Neuronal stem cell (in vitro differentiated cells): ENCODE results near the gene ADCY2.

Source experiments
- DNase-seq: peaks from one replicate; pipeline ENCODE4 v3.0.0-alpha.2; 2013; ENCODE audit warnings: low spot score
- H2AFZ ChIP-seq: one replicate; pipeline ENCODE4 v1.6.1; 2013; ENCODE audit warnings: mild to moderate bottlenecking, low read length, inconsistent platforms
- H2AK5ac ChIP-seq: 2 replicates; pipeline ENCODE4 v1.6.1; 2013; ENCODE audit warnings: low read depth, mild to moderate bottlenecking, inconsistent platforms, low read length, moderate library complexity, mixed read lengths
- H2BK120ac ChIP-seq: 2 replicates; pipeline ENCODE4 v1.6.1; 2013; ENCODE audit warnings: low read depth, mild to moderate bottlenecking, inconsistent platforms, low read length, moderate library complexity, mixed read lengths
- H2BK12ac ChIP-seq: one replicate; pipeline ENCODE4 v1.6.1; 2013; ENCODE audit warnings: low read length, inconsistent platforms
- H2BK15ac ChIP-seq: 2 replicates; pipeline ENCODE4 v1.6.1; 2013; ENCODE audit warnings: mild to moderate bottlenecking, low read length, inconsistent platforms, mixed read lengths
- H2BK5ac ChIP-seq: one replicate; pipeline ENCODE4 v1.6.1; 2013; ENCODE audit warnings: inconsistent platforms, mild to moderate bottlenecking, low read length, moderate library complexity
- H3K14ac ChIP-seq: one replicate; pipeline ENCODE4 v1.6.1; 2013; ENCODE audit warnings: low read length, inconsistent platforms
- H3K18ac ChIP-seq: 2 replicates; pipeline ENCODE4 v1.6.1; 2013; ENCODE audit warnings: low read length, inconsistent platforms
- H3K23ac ChIP-seq: 2 replicates; pipeline ENCODE4 v1.6.1; 2013; ENCODE audit warnings: low read depth, mild to moderate bottlenecking, mixed read lengths, low read length, inconsistent platforms; ENCODE audit not compliant: poor library complexity
- H3K27ac ChIP-seq: replicated peaks from 3 replicates; pipeline ENCODE4 v1.5.1; 2013; ENCODE audit warnings: low read length, inconsistent platforms
- H3K27me3 ChIP-seq, 3 experiments: 2 replicates each; pipeline ENCODE4 v1.6.1; 2013; ENCODE audit warnings: low read length in 3 of 3, mild to moderate bottlenecking in 2 of 3, inconsistent platforms in 1 of 3, low read depth in 1 of 3, mixed read lengths in 1 of 3, moderate library complexity in 1 of 3; ENCODE audit not compliant: control insufficient read depth in 3 of 3, insufficient read depth in 3 of 3
- H3K36me3 ChIP-seq, 2 donors: replicated peaks in 1 of 2; 2 replicates each; pipeline ENCODE4 v1.6.1; 2013; ENCODE audit warnings: low read length in 2 of 2; ENCODE audit not compliant: control insufficient read depth in 2 of 2, insufficient read depth in 2 of 2
- H3K4ac ChIP-seq: 2 replicates; pipeline ENCODE4 v1.6.1; 2013; ENCODE audit warnings: inconsistent platforms, mild to moderate bottlenecking, low read length, moderate library complexity
- H3K4me1 ChIP-seq, 2 donors: 1 replicate in 1 of 2; 2 replicates in 1 of 2; pipeline ENCODE4 v1.6.1; 2013; ENCODE audit warnings: low read length in 2 of 2, low read depth in 1 of 2; ENCODE audit not compliant: control insufficient read depth in 2 of 2, insufficient read depth in 1 of 2
- H3K4me2 ChIP-seq: one replicate; pipeline ENCODE4 v1.6.1; 2013; ENCODE audit warnings: mild to moderate bottlenecking, low read length, inconsistent platforms; ENCODE audit not compliant: insufficient read depth, poor library complexity, severe bottlenecking
- H3K4me3 ChIP-seq, 2 donors: 2 replicates each; pipeline ENCODE4 v1.5.1; 2013; ENCODE audit warnings: low read length in 2 of 2, mild to moderate bottlenecking in 2 of 2, inconsistent platforms in 1 of 2, moderate library complexity in 1 of 2
- H3K79me1 ChIP-seq: one replicate; pipeline ENCODE4 v1.6.1; 2013; ENCODE audit warnings: low read depth, mild to moderate bottlenecking, inconsistent platforms, low read length, moderate library complexity
- H3K9ac ChIP-seq: one replicate; pipeline ENCODE4 v1.6.1; 2013; ENCODE audit warnings: mild to moderate bottlenecking, low read depth, low read length, inconsistent platforms; ENCODE audit not compliant: poor library complexity
- H3K9me3 ChIP-seq, 2 donors: replicated peaks in 1 of 2; 2 replicates each; pipeline versions ENCODE3 to v1.6.1; 2013; ENCODE audit warnings: low read length in 2 of 2, mild to moderate bottlenecking in 2 of 2, inconsistent platforms in 1 of 2, low read depth in 1 of 2, mixed read lengths in 1 of 2, moderate library complexity in 1 of 2; ENCODE audit not compliant: control insufficient read depth in 2 of 2, insufficient read depth in 1 of 2
- H4K8ac ChIP-seq: one replicate; pipeline ENCODE4 v1.6.1; 2013; ENCODE audit warnings: low read depth, mild to moderate bottlenecking, inconsistent platforms, low read length, moderate library complexity
- H4K91ac ChIP-seq: one replicate; pipeline ENCODE4 v1.6.1; 2013; ENCODE audit warnings: low read length, low read depth, mild to moderate bottlenecking, inconsistent platforms; ENCODE audit not compliant: poor library complexity
- WGBS, 2 donors: extraction: QIAGEN DNeasy Blood & Tissue Kit; methylation state at CpG; one replicate each; pipeline ENCODE4 v1.1.7; 2013; ENCODE audit warnings: missing lambda C conversion rate in 2 of 2, mixed read lengths in 1 of 2; ENCODE audit not compliant: insufficient read length in 2 of 2, insufficient replicate concordance in 1 of 2; ENCODE audit errors: extremely low coverage in 2 of 2; 5-methylcytosine and 5-hydroxymethylcytosine counted together

The ADCY2 gene

GRCh38 chr5:7849681-7850394 lies 453.9 kb downstream of the ADCY2 start:
- H3K27ac ChIP-seq = peak overlapping the region; percentile 9
- H4K91ac ChIP-seq = no peak overlapping the region
- no CpG with 5 or more reads among the region's 44 CpGs for WGBS, 2 donors
- no peaks in the 10 kb centered on the region for H3K36me3 ChIP-seq
- H2AK5ac ChIP-seq = no peak overlapping the region
- peak overlapping the region; percentile 35 for H2BK15ac ChIP-seq
- peak overlapping the region; percentile 81 for H3K4me2 ChIP-seq
- peak overlapping the region; percentile 94 for H2AFZ ChIP-seq
- H2BK5ac ChIP-seq = no peak overlapping the region
- H3K9ac ChIP-seq = peak overlapping the region; percentile 73
- no peak overlapping the region for H3K4ac ChIP-seq
- peak; percentile 62 for DNase-seq
- no peaks in the 10 kb centered on the region for H3K79me1 ChIP-seq
- H3K23ac ChIP-seq = no peak overlapping the region
- H3K18ac ChIP-seq = peak overlapping the region; percentile 79
- H2BK12ac ChIP-seq = no peak overlapping the region
- peaks cover 3% of the 10 kb centered on the region in 2 donors for H3K9me3 ChIP-seq
- H3K4me1 ChIP-seq = peaks cover 5 to 7% of the 10 kb centered on the region in 2 donors
- peak overlapping the region; percentile 63 for H3K14ac ChIP-seq
- peak overlapping the region; percentile 55 to 83 for H3K4me3 ChIP-seq
- H3K27me3 ChIP-seq = peaks cover 0 to 18% (median 3%) of the 10 kb centered on the region in 3 experiments
- no peak overlapping the region for H4K8ac ChIP-seq
- no peak overlapping the region for H2BK120ac ChIP-seq

GRCh38 chr5:7850395-7851239 lies 454.7 kb downstream of the ADCY2 start, which contains the start of gene CFAP90:
Gene CFAP90 (minus strand): TSS chr5:7851133. CDS start chr5:7851021, 112 bp downstream.
- WGBS, 2 donors = no CpG with 5 or more reads among the region's 76 CpGs
- Histone ChIP-seq H2BK5ac (peak within 1 kb of the TSS; percentile 79), H3K4ac (no peak within 1 kb of the TSS), H2BK120ac (peak within 1 kb of the TSS; percentile 11), H3K27me3 (peaks cover 0 to 18% (median 3%) of the 10 kb centered on the region in 3 experiments), H3K23ac (no peak within 1 kb of the TSS), H4K91ac (no peak within 1 kb of the TSS), H3K79me1 (no peaks in the 10 kb centered on the region), H3K36me3 (no peaks in the 10 kb centered on the region), H3K9me3 (peaks cover 3% of the 10 kb centered on the region in 2 donors), H3K14ac (peak within 1 kb of the TSS; percentile 90), H3K27ac (peak within 1 kb of the TSS; percentile 82), H2AFZ (peak within 1 kb of the TSS; percentile 96), H3K4me1 (peaks cover 3 to 5% of the 10 kb centered on the region in 2 donors), H3K4me3 (peak within 1 kb of the TSS; percentile 55 to 94), H3K18ac (peak within 1 kb of the TSS; percentile 95), H2AK5ac (peak within 1 kb of the TSS; percentile 90), H2BK15ac (peak within 1 kb of the TSS; percentile 66), H3K9ac (peak within 1 kb of the TSS; percentile 95), H4K8ac (peak within 1 kb of the TSS; percentile 21), H3K4me2 (peak within 1 kb of the TSS; percentile 81), H2BK12ac (peak within 1 kb of the TSS; percentile 63)
- peak; percentile 77 for DNase-seq

GRCh38 chr5:7851240-7851592 lies 455.3 kb downstream of the ADCY2 start:
- no peaks in the 10 kb centered on the region for H3K79me1 ChIP-seq
- H2BK120ac ChIP-seq = peak overlapping the region; percentile 11
- H2BK5ac ChIP-seq = peak overlapping the region; percentile 79
- H3K4me2 ChIP-seq = peak overlapping the region; percentile 79
- no peak overlapping the region for H3K14ac ChIP-seq
- no peak overlapping the region for H2BK12ac ChIP-seq
- no CpG with 5 or more reads among the region's 16 CpGs for WGBS, 2 donors
- H3K23ac ChIP-seq = no peak overlapping the region
- H4K8ac ChIP-seq = peak overlapping the region; percentile 21
- peaks cover 3% of the 10 kb centered on the region in 2 donors for H3K9me3 ChIP-seq
- peak overlapping the region; percentile 95 for H3K18ac ChIP-seq
- peak overlapping the region; percentile 82 for H3K27ac ChIP-seq
- H2AK5ac ChIP-seq = peak overlapping the region; percentile 90
- H3K4me1 ChIP-seq = peaks cover 3 to 5% of the 10 kb centered on the region in 2 donors
- no peak overlapping the region for H3K9ac ChIP-seq
- H3K36me3 ChIP-seq = no peaks in the 10 kb centered on the region
- no peak overlapping the region for H4K91ac ChIP-seq
- H2AFZ ChIP-seq = peak overlapping the region; percentile 96
- H3K4me3 ChIP-seq = peak overlapping the region; percentile 55 to 94
- DNase-seq = no peak
- H3K27me3 ChIP-seq = peaks cover 0 to 18% (median 3%) of the 10 kb centered on the region in 3 experiments
- no peak overlapping the region for H3K4ac ChIP-seq
- peak overlapping the region; percentile 66 for H2BK15ac ChIP-seq
